ENCODE results near the gene ATG5.

GRCh38 chr6:106178900-106179299, 146.7 kb downstream of the ATG5 start:
- TF ChIP-seq, protein P1, sequence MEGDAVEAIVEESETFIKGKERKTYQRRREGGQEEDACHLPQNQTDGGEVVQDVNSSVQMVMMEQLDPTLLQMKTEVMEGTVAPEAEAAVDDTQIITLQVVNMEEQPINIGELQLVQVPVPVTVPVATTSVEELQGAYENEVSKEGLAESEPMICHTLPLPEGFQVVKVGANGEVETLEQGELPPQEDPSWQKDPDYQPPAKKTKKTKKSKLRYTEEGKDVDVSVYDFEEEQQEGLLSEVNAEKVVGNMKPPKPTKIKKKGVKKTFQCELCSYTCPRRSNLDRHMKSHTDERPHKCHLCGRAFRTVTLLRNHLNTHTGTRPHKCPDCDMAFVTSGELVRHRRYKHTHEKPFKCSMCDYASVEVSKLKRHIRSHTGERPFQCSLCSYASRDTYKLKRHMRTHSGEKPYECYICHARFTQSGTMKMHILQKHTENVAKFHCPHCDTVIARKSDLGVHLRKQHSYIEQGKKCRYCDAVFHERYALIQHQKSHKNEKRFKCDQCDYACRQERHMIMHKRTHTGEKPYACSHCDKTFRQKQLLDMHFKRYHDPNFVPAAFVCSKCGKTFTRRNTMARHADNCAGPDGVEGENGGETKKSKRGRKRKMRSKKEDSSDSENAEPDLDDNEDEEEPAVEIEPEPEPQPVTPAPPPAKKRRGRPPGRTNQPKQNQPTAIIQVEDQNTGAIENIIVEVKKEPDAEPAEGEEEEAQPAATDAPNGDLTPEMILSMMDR (IDR thresholded peaks at IDR 0.05), result no peak
- TF ChIP-seq POLR2A (IDR thresholded peaks at IDR 0.05), result no peak
